HepG2 (cell line): ENCODE measurements around the gene TMEM253. TPM values are rescaled to one million over a fixed set of nuclear protein-coding genes. Genes with fewer than 3 reads are reported as not detected.

Source experiments
- ARNTL ChIP-seq: sonication (generic); formaldehyde crosslinking; IDR thresholded peaks from 2 replicates; pipeline ENCODE4 v1.4.0; 2020; ENCODE audit warnings: mild to moderate bottlenecking, missing genetic modification reagents
- CCDC6 ChIP-seq: sonication (generic); formaldehyde crosslinking; IDR thresholded peaks from 2 replicates; pipeline ENCODE4 v1.8.1; 2022; ENCODE audit warnings: mild to moderate bottlenecking, missing genetic modification reagents, moderate library complexity
- CREM ChIP-seq, 2 experiments: sonication (generic) in 1 of 2; formaldehyde crosslinking in 1 of 2; IDR thresholded peaks; 2 replicates each; pipeline versions ENCODE4 v1.4.0 to v1.6.1; 2016 to 2020; ENCODE audit warnings: antibody characterized with exemption in 1 of 2, mild to moderate bottlenecking in 1 of 2, missing genetic modification reagents in 1 of 2
- KLF12 ChIP-seq: sonication (generic); formaldehyde crosslinking; IDR thresholded peaks from 2 replicates; pipeline ENCODE4 v1.4.0; 2020; ENCODE audit warnings: missing genetic modification reagents, borderline replicate concordance
- NFE2L2 ChIP-seq: fragments of 150-350 bp; IDR thresholded peaks from 2 replicates; pipeline ENCODE4 v1.6.1; 2014; ENCODE audit warnings: low read length
- PAXIP1 ChIP-seq: sonication (generic); formaldehyde crosslinking; conservative IDR thresholded peaks from 2 replicates; pipeline ENCODE4 v1.4.0; 2020; ENCODE audit warnings: mild to moderate bottlenecking, missing genetic modification reagents, moderate library complexity
- RBM39 ChIP-seq: fragments of 200-400 bp; formaldehyde crosslinking; IDR thresholded peaks from one replicate; pipeline ENCODE4 v1.6.1; 2018; ENCODE audit warnings: antibody characterized with exemption, mild to moderate bottlenecking, low read depth, low read length; ENCODE audit not compliant: poor library complexity, severe bottlenecking
- SNRNP70 ChIP-seq: fragments of 200-400 bp; formaldehyde crosslinking; IDR thresholded peaks from 2 replicates; pipeline ENCODE4 v1.6.1; 2017; ENCODE audit warnings: mild to moderate bottlenecking, low read depth, low read length, moderate library complexity
- SRSF9 ChIP-seq: fragments of 200-400 bp; formaldehyde crosslinking; IDR thresholded peaks from 2 replicates; pipeline ENCODE4 v1.6.1; 2018; ENCODE audit warnings: borderline replicate concordance, mild to moderate bottlenecking, low read depth, low read length; ENCODE audit not compliant: insufficient read depth, poor library complexity, severe bottlenecking
- ZFYVE20 ChIP-seq: sonication (generic); formaldehyde crosslinking; IDR thresholded peaks from 2 replicates; pipeline ENCODE4 v1.8.0; 2023; ENCODE audit warnings: low read depth, mild to moderate bottlenecking, moderate library complexity, missing genetic modification reagents, borderline replicate concordance
- ZNF33B ChIP-seq: sonication (generic); formaldehyde crosslinking; IDR thresholded peaks from 2 replicates; pipeline ENCODE4 v1.5.1; 2020; ENCODE audit warnings: mild to moderate bottlenecking, missing genetic modification reagents
- ZNF562 ChIP-seq: sonication (generic); formaldehyde crosslinking; IDR thresholded peaks from 2 replicates; pipeline ENCODE4 v1.8.0; 2022; ENCODE audit warnings: missing genetic modification reagents, borderline replicate concordance
- ZNF615 ChIP-seq: sonication (generic); formaldehyde crosslinking; IDR thresholded peaks from 2 replicates; pipeline ENCODE4 v1.5.0; 2020; ENCODE audit warnings: mild to moderate bottlenecking, missing genetic modification reagents, borderline replicate concordance
- ZNF639 ChIP-seq: conservative IDR thresholded peaks from 2 replicates; pipeline ENCODE4 v1.6.1; 2018; ENCODE audit warnings: missing genetic modification reagents
- ZNF749 ChIP-seq: sonication (generic); formaldehyde crosslinking; IDR thresholded peaks from 2 replicates; pipeline ENCODE4 v1.8.0; 2022; ENCODE audit warnings: mild to moderate bottlenecking, missing genetic modification reagents, moderate library complexity, borderline replicate concordance
- ZNF784 ChIP-seq: sonication (generic); formaldehyde crosslinking; IDR thresholded peaks from 2 replicates; pipeline ENCODE4 v1.5.1; 2020; ENCODE audit warnings: missing genetic modification reagents, mild to moderate bottlenecking, borderline replicate concordance
- polyA plus RNA-seq, 8 experiments: library from polyadenylated mRNA; depleted of rRNA in 3 of 8; stranded (reverse) in 7 of 8; unstranded in 1 of 8; fragments of >200 nt; fragmentation: Illumina TruSeq in 4 of 8; extraction: Trizol in 4 of 8; gene quantifications; 2 replicates each; pipeline versions ENCODE4 v1.2.1 to v1.2.3, GENCODE V29; 2011 to 2016; ENCODE audit warnings: low read depth in 4 of 8, missing spikeins in 1 of 8, mixed read lengths in 1 of 8; ENCODE audit not compliant: insufficient read depth in 1 of 8
- total RNA-seq, 5 experiments: library from RNA; depleted of rRNA; stranded (reverse); fragments of >200 nt; fragmentation: Illumina TruSeq; extraction: Trizol; gene quantifications; 2 replicates each; pipeline ENCODE4 v1.2.3, GENCODE V29; 2016; ENCODE audit warnings: low read depth in 1 of 5
- TF ChIP-seq, protein P1 (sequence below): sonication (generic); formaldehyde crosslinking; IDR thresholded peaks from 2 replicates; pipeline ENCODE4 v1.5.0; 2020; ENCODE audit warnings: missing genetic modification reagents
- TF ChIP-seq, protein P2 (sequence below): sonication (generic); formaldehyde crosslinking; IDR thresholded peaks from 2 replicates; pipeline ENCODE4 v1.4.0; 2020; ENCODE audit warnings: missing genetic modification reagents
- TF ChIP-seq, protein P3 (sequence below): sonication (generic); formaldehyde crosslinking; IDR thresholded peaks from 2 replicates; pipeline ENCODE4 v1.5.0; 2020; ENCODE audit warnings: missing genetic modification reagents

The TMEM253 gene
- total and polyA plus RNA-seq, 2 of the 13 experiments (the other 11 are each of a cell fraction or from before 2014, with no cell fraction given), result 0.29 to 0.45 TPM

GRCh38 chr14:21107283-21107800 lies 6.5 kb downstream of the TMEM253 start (continued):
- TF ChIP-seq ZNF615 (CRISPR knock-in tag), result no peak
- TF ChIP-seq CREM (IDR thresholded peaks at IDR 0.05), result no peak
- no peak for TF ChIP-seq CREM (CRISPR knock-in tag; IDR thresholded peaks at IDR 0.05)
- no peak for TF ChIP-seq SNRNP70
- no peak for TF ChIP-seq NFE2L2
- no peak for TF ChIP-seq ARNTL (CRISPR knock-in tag)
- no peak for TF ChIP-seq ZNF33B
- no peak for TF ChIP-seq PAXIP1
- TF ChIP-seq CCDC6, result no peak
- TF ChIP-seq RBM39, result no peak
- TF ChIP-seq, protein P1, sequence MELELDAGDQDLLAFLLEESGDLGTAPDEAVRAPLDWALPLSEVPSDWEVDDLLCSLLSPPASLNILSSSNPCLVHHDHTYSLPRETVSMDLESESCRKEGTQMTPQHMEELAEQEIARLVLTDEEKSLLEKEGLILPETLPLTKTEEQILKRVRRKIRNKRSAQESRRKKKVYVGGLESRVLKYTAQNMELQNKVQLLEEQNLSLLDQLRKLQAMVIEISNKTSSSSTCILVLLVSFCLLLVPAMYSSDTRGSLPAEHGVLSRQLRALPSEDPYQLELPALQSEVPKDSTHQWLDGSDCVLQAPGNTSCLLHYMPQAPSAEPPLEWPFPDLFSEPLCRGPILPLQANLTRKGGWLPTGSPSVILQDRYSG (CRISPR knock-in tag), result no peak
- no peak for TF ChIP-seq ZNF784 (CRISPR knock-in tag)
- TF ChIP-seq, protein P2, sequence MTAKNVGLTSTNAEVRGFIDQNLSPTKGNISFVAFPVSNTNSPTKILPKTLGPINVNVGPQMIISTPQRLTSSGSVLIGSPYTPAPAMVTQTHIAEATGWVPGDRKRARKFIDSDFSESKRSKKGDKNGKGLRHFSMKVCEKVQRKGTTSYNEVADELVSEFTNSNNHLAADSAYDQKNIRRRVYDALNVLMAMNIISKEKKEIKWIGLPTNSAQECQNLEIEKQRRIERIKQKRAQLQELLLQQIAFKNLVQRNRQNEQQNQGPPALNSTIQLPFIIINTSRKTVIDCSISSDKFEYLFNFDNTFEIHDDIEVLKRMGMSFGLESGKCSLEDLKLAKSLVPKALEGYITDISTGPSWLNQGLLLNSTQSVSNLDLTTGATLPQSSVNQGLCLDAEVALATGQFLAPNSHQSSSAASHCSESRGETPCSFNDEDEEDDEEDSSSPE (CRISPR knock-in tag), result no peak
- TF ChIP-seq ZFYVE20 (CRISPR knock-in tag), result no peak
- 0 out of 2 replicates have a peak, but pooled peaks have one; percentile 21 for TF ChIP-seq KLF12
- no peak for TF ChIP-seq SRSF9
- TF ChIP-seq ZNF749 (CRISPR knock-in tag), result no peak
- TF ChIP-seq ZNF562 (CRISPR knock-in tag), result no peak
- TF ChIP-seq ZNF639, result 0 out of 2 replicates have a peak, but pooled peaks have one; percentile 37
- TF ChIP-seq, protein P3, sequence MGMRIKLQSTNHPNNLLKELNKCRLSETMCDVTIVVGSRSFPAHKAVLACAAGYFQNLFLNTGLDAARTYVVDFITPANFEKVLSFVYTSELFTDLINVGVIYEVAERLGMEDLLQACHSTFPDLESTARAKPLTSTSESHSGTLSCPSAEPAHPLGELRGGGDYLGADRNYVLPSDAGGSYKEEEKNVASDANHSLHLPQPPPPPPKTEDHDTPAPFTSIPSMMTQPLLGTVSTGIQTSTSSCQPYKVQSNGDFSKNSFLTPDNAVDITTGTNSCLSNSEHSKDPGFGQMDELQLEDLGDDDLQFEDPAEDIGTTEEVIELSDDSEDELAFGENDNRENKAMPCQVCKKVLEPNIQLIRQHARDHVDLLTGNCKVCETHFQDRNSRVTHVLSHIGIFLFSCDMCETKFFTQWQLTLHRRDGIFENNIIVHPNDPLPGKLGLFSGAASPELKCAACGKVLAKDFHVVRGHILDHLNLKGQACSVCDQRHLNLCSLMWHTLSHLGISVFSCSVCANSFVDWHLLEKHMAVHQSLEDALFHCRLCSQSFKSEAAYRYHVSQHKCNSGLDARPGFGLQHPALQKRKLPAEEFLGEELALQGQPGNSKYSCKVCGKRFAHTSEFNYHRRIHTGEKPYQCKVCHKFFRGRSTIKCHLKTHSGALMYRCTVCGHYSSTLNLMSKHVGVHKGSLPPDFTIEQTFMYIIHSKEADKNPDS, result no peak
